ENCODE results near the gene RPS15. TPM values are rescaled to one million over a fixed set of nuclear protein-coding genes. Genes with fewer than 3 reads are reported as not detected.

The RPS15 gene
- total and polyA plus RNA-seq, 9 of the 15 experiments (the other 6 are each of a cell fraction or from before 2014, with no cell fraction given): 605 to 2,791 (median 957) TPM

GRCh38 chr19:1457031-1457739 is 19.0 kb downstream of the RPS15 start (continued):
- TF ChIP-seq ZNF444 (CRISPR knock-in tag; IDR thresholded peaks at IDR 0.05): no peak
- TF ChIP-seq PURB (CRISPR knock-in tag; IDR thresholded peaks at IDR 0.05; ENCODE audit: low read depth): no peak
- no peak for TF ChIP-seq KLF6 (CRISPR knock-in tag; IDR thresholded peaks at IDR 0.05; ENCODE audit: borderline replicate concordance)
- TF ChIP-seq BRF2 (IDR thresholded peaks at IDR 0.05; ENCODE audit: borderline replicate concordance, insufficient read depth, insufficient read length): no peak
- TF ChIP-seq BACH1 (tag; IDR thresholded peaks at IDR 0.05): no peak
- TF ChIP-seq MTA1 (IDR thresholded peaks at IDR 0.05; ENCODE audit: borderline replicate concordance): no peak
- TF ChIP-seq ZNF398 (CRISPR knock-in tag; IDR thresholded peaks at IDR 0.05): no peak
- 0 out of 2 replicates have a peak, but pooled peaks have one; percentile 13 for TF ChIP-seq SUPT5H (IDR thresholded peaks at IDR 0.05)
- TF ChIP-seq CTCFL (IDR thresholded peaks at IDR 0.05; ENCODE audit: borderline replicate concordance, insufficient read depth, low read depth, low read length, poor library complexity, severe bottlenecking): no peak
- TF ChIP-seq ZNF76 (CRISPR knock-in tag; IDR thresholded peaks at IDR 0.05; ENCODE audit: borderline replicate concordance): no peak
- no peak for TF ChIP-seq PTTG1 (tag; IDR thresholded peaks at IDR 0.05; ENCODE audit: low read depth)
- TF ChIP-seq POLR2G (IDR thresholded peaks at IDR 0.05; ENCODE audit: low read depth, low read length): peak; percentile 61
- no peak for TF ChIP-seq FOXJ3 (CRISPR knock-in tag; IDR thresholded peaks at IDR 0.05)
- TF ChIP-seq BCOR (IDR thresholded peaks at IDR 0.05): no peak
- no peak for TF ChIP-seq ZNF408 (CRISPR knock-in tag; IDR thresholded peaks at IDR 0.05; ENCODE audit: low read depth)
- TF ChIP-seq XRCC5 (IDR thresholded peaks at IDR 0.05; ENCODE audit: low read depth, low read length): no peak
- peak; percentile 69; the same call in 1 of the 2 replicates for TF ChIP-seq HNRNPL (IDR thresholded peaks at IDR 0.05; ENCODE audit: low read depth, low read length)
- no peak for TF ChIP-seq TFE3 (CRISPR knock-in tag; IDR thresholded peaks at IDR 0.05)
- no peak for TF ChIP-seq SAFB2 (IDR thresholded peaks at IDR 0.05; ENCODE audit: borderline replicate concordance, low read depth, low read length, severe bottlenecking)
- no peak for TF ChIP-seq ZNF124 (CRISPR knock-in tag; IDR thresholded peaks at IDR 0.05)

Data from K562 (cell line).